ENCODE measurements around the gene NTM.

DNA sequence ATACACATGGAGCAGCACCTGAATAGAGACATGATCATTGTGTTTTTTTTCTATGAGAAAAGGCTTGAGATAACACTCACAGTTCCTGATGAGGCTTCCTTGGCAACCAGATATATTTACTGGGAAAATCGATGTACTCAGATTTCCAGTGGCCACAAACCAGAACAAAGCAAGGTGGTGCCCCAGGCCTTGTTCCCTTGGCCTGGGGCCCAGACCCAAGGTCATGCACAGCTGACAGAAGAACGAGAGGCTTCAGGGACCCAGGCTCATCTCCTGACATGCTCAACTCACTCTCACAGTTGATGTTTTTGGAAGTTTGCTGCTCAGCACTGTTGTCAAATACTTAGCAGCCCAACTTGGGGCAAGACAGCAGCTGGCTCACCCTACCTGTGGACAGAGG lies 281.8 kb downstream of the NTM start:
- TF ChIP-seq CTCF (IDR thresholded peaks at IDR 0.05 in 8 of 11, conservative IDR thresholded peaks at IDR 0.05 in 3 of 11) (no peak), POLR2A (IDR thresholded peaks at IDR 0.05) (no peak)

All from spleen (tissue), 7 donors.